ENCODE measurements around the gene DEPDC1B.
"Not testable (repeated sequence)": the region's sequence is repeated elsewhere in the genome, so short reads cannot be mapped to it uniquely, and the experiment has no call there.

Gene DEPDC1B

GRCh38 chr5:60568646-60569045 lies 131.3 kb downstream of the DEPDC1B start:
- H3K36me3 ChIP-seq (ENCODE audit: insufficient read depth, low read length): no peaks in the 10 kb centered on the region
- no peak overlapping the region for H3K9ac ChIP-seq (ENCODE audit: low read length)
- no peaks in the 10 kb centered on the region for H3K4me1 ChIP-seq (ENCODE audit: insufficient read depth, low read length)
- H3K27me3 ChIP-seq (ENCODE audit: control insufficient read depth in 1 of 2, insufficient read depth in 2 of 2, low read length in 2 of 2): no peaks in the 10 kb centered on the region
- H3K27ac ChIP-seq (ENCODE audit: low read depth, low read length): no peak overlapping the region
- H3K9me3 ChIP-seq (ENCODE audit: low read length): no peaks in the 10 kb centered on the region
- no peak overlapping the region for H3K4me3 ChIP-seq (ENCODE audit: low read depth in 1 of 2, low read length in 2 of 2)

- Histone ChIP-seq H3K36me3 (ENCODE audit: insufficient read depth, low read length) (no peaks in the 10 kb centered on the region), H3K4me1 (ENCODE audit: insufficient read depth, low read length) (no peaks in the 10 kb centered on the region), H3K4me3 (ENCODE audit: low read depth in 1 of 2, low read length in 2 of 2) (no peak overlapping the region), H3K27me3 (ENCODE audit: control insufficient read depth in 1 of 2, insufficient read depth in 2 of 2, low read length in 2 of 2) (no peaks in the 10 kb centered on the region), H3K27ac (ENCODE audit: low read depth, low read length) (no peak overlapping the region), H3K9ac (ENCODE audit: low read length) (no peak overlapping the region), H3K9me3 (ENCODE audit: low read length) (no peaks in the 10 kb centered on the region)
Measured at GRCh38 chr5:60563696-60564324, 136.2 kb downstream of the DEPDC1B start.

- H3K4me1 ChIP-seq (ENCODE audit: insufficient read depth, low read length); H3K36me3 ChIP-seq (ENCODE audit: insufficient read depth, low read length); H3K27me3 ChIP-seq (ENCODE audit: control insufficient read depth in 1 of 2, insufficient read depth in 2 of 2, low read length in 2 of 2); H3K4me3 ChIP-seq (ENCODE audit: low read depth in 1 of 2, low read length in 2 of 2); H3K9ac ChIP-seq (ENCODE audit: low read length); H3K9me3 ChIP-seq (ENCODE audit: low read length); H3K27ac ChIP-seq (ENCODE audit: low read depth, low read length): not testable (repeated sequence)
Measured at GRCh38 chr5:60553291-60553690, 146.7 kb downstream of the DEPDC1B start.

- Histone ChIP-seq H3K27me3 (ENCODE audit: control insufficient read depth in 1 of 2, insufficient read depth in 2 of 2, low read length in 2 of 2) (no peaks in the 10 kb centered on the region), H3K4me3 (ENCODE audit: low read depth in 1 of 2, low read length in 2 of 2) (no peak overlapping the region), H3K9ac (ENCODE audit: low read length) (no peak overlapping the region), H3K9me3 (ENCODE audit: low read length) (no peaks in the 10 kb centered on the region), H3K4me1 (ENCODE audit: insufficient read depth, low read length) (peaks cover 5% of the 10 kb centered on the region), H3K27ac (ENCODE audit: low read depth, low read length) (peak overlapping the region; percentile 53), H3K36me3 (ENCODE audit: insufficient read depth, low read length) (no peaks in the 10 kb centered on the region)
Measured at GRCh38 chr5:60551829-60552228, 148.1 kb downstream of the DEPDC1B start.

- H3K27ac ChIP-seq (ENCODE audit: low read depth, low read length): peak overlapping the region; percentile 53
- H3K4me1 ChIP-seq (ENCODE audit: insufficient read depth, low read length): peaks cover 9% of the 10 kb centered on the region
- H3K27me3 ChIP-seq (ENCODE audit: control insufficient read depth in 1 of 2, insufficient read depth in 2 of 2, low read length in 2 of 2): no peaks in the 10 kb centered on the region
- H3K36me3 ChIP-seq (ENCODE audit: insufficient read depth, low read length): no peaks in the 10 kb centered on the region
- H3K9ac ChIP-seq (ENCODE audit: low read length): no peak overlapping the region
- no peak overlapping the region for H3K4me3 ChIP-seq (ENCODE audit: low read depth in 1 of 2, low read length in 2 of 2)
- H3K9me3 ChIP-seq (ENCODE audit: low read length): no peaks in the 10 kb centered on the region
Measured at GRCh38 chr5:60551250-60551649, 148.7 kb downstream of the DEPDC1B start.

- Histone ChIP-seq H3K4me3 (ENCODE audit: low read depth in 1 of 2, low read length in 2 of 2) (no peak overlapping the region), H3K27ac (ENCODE audit: low read depth, low read length) (peak overlapping the region; percentile 12), H3K36me3 (ENCODE audit: insufficient read depth, low read length) (no peaks in the 10 kb centered on the region), H3K27me3 (ENCODE audit: control insufficient read depth in 1 of 2, insufficient read depth in 2 of 2, low read length in 2 of 2) (no peaks in the 10 kb centered on the region), H3K4me1 (ENCODE audit: insufficient read depth, low read length) (peaks cover 15% of the 10 kb centered on the region), H3K9ac (ENCODE audit: low read length) (no peak overlapping the region), H3K9me3 (ENCODE audit: low read length) (no peaks in the 10 kb centered on the region)
Measured at GRCh38 chr5:60550311-60550710, 149.7 kb downstream of the DEPDC1B start.

GRCh38 chr5:60549841-60550240 lies 150.1 kb downstream of the DEPDC1B start:
- no peak overlapping the region for H3K9ac ChIP-seq (ENCODE audit: low read length)
- H3K27me3 ChIP-seq (ENCODE audit: control insufficient read depth in 1 of 2, insufficient read depth in 2 of 2, low read length in 2 of 2): no peaks in the 10 kb centered on the region
- no peak overlapping the region for H3K4me3 ChIP-seq (ENCODE audit: low read depth in 1 of 2, low read length in 2 of 2)
- H3K27ac ChIP-seq (ENCODE audit: low read depth, low read length): peak overlapping the region; percentile 12
- peaks cover 15% of the 10 kb centered on the region for H3K4me1 ChIP-seq (ENCODE audit: insufficient read depth, low read length)
- H3K9me3 ChIP-seq (ENCODE audit: low read length): no peaks in the 10 kb centered on the region
- H3K36me3 ChIP-seq (ENCODE audit: insufficient read depth, low read length): no peaks in the 10 kb centered on the region
